ENCODE measurements around the gene EXOC2.

Gene EXOC2

DNA sequence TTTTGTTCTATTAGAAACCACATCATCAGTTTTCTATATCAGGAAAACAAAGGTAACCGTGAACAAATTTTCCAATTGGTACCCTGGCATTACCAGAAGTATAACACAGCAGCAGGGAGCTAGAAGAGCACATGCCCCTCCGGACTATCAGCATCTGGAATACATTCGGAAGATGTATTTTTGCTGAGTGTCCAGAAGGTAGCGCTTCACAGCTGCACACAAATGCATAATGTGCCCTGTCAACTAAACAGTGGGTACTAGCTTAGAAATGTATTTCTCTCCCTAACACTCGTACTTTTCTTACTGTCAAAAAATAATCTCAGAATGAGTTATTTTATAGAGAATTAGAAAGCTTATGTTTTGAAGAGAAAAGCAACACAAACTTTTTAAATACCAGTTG is 113.6 kb downstream of the EXOC2 start:
- DNase-seq = peak in 1 of 2 donors; percentile 14
- WGBS (ENCODE audit: extremely low coverage, insufficient coverage, insufficient read length) = no CpG with 5 or more reads among the region's 5 CpGs
- Histone ChIP-seq H3K27me3 (ENCODE audit: insufficient read depth, low read length) (no peaks in the 10 kb centered on the region), H3K9ac (ENCODE audit: low read length) (no peak overlapping the region), H3K18ac (ENCODE audit: low read length) (no peak overlapping the region), H3K36me3 (ENCODE audit: control insufficient read depth in 1 of 2, insufficient read depth in 2 of 2, low read length in 2 of 2) (peaks cover 0 to 4% of the 10 kb centered on the region in 2 experiments), H3K14ac (ENCODE audit: low read length) (no peak overlapping the region), H3K4me3 (ENCODE audit: low read depth, low read length) (no peak overlapping the region), H3K9me3 (ENCODE audit: insufficient read depth, low read depth, low read length) (peaks cover 1% of the 10 kb centered on the region), H4K8ac (ENCODE audit: low read depth, low read length) (no peak overlapping the region), H3K27ac (ENCODE audit: low read depth, low read length) (no peak overlapping the region), H3K4me1 (ENCODE audit: control insufficient read depth in 1 of 2, insufficient read depth in 2 of 2, low read length in 2 of 2) (peaks cover 0 to 3% of the 10 kb centered on the region in 2 experiments), H3K4me2 (ENCODE audit: low read length) (no peak overlapping the region), H2AFZ (ENCODE audit: insufficient read depth, low read length, poor library complexity) (no peak overlapping the region), H2BK5ac (ENCODE audit: low read depth, low read length, poor library complexity) (no peak overlapping the region), H4K12ac (ENCODE audit: low read depth, low read length) (no peak overlapping the region), H2BK12ac (ENCODE audit: low read length) (no peak overlapping the region), H3K23ac (ENCODE audit: low read length) (no peak overlapping the region), H3K79me2 (ENCODE audit: control insufficient read depth, insufficient read depth, low read length, poor library complexity) (no peaks in the 10 kb centered on the region), H4K91ac (ENCODE audit: low read depth, low read length) (no peak overlapping the region), H2BK120ac (ENCODE audit: insufficient read depth, low read length, poor library complexity) (no peak overlapping the region), H2AK5ac (ENCODE audit: low read length) (no peak overlapping the region), H3K79me1 (ENCODE audit: low read length) (peaks cover 2% of the 10 kb centered on the region), H3K4ac (ENCODE audit: low read depth, low read length) (no peak overlapping the region)

DNA sequence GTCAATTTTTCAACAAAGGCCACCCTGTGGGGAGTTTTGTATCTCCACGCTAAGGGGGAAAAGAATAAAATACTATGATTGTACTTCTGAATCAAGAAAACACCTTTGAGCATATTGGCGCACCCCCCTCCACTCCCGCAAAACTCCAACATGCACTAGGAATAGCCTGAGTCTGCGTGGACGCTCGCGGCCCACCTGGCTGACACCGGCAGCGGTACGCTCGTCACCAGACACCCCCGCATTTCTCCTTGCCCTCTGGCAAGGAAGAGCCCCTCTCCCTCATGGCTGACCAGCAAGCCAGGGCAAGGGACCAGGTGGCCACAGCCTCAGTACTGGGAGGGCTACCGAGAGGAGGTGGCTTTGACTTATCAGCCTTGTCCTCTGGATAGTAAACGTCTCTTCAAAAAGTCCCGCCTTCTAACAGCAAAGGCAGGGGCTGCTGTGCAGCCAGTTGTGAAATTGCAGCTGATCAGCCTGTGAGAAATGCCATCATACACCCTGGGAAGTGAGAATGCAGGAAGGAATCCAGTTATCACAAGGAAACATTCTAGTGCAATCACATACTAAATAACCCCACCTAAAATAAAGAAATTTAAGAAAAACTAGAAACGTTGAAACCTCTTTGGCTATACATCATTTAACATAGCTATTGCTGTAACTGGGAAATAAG is 120.2 kb downstream of the EXOC2 start:
- H2AFZ ChIP-seq (ENCODE audit: insufficient read depth, low read length, poor library complexity) = no peak overlapping the region
- DNase-seq = peak in 1 of 2 donors; percentile 14
- peaks cover 1% of the 10 kb centered on the region for H3K9me3 ChIP-seq (ENCODE audit: insufficient read depth, low read depth, low read length)
- H3K9ac ChIP-seq (ENCODE audit: low read length) = no peak overlapping the region
- no peak overlapping the region for H2BK12ac ChIP-seq (ENCODE audit: low read length)
- H3K79me2 ChIP-seq (ENCODE audit: control insufficient read depth, insufficient read depth, low read length, poor library complexity) = no peaks in the 10 kb centered on the region
- H2BK120ac ChIP-seq (ENCODE audit: insufficient read depth, low read length, poor library complexity) = no peak overlapping the region
- H3K27ac ChIP-seq (ENCODE audit: low read depth, low read length) = no peak overlapping the region
- no peak overlapping the region for H4K8ac ChIP-seq (ENCODE audit: low read depth, low read length)
- H3K4ac ChIP-seq (ENCODE audit: low read depth, low read length) = no peak overlapping the region
- H3K27me3 ChIP-seq (ENCODE audit: insufficient read depth, low read length) = no peaks in the 10 kb centered on the region
- H3K4me2 ChIP-seq (ENCODE audit: low read length) = no peak overlapping the region
- H3K4me3 ChIP-seq (ENCODE audit: low read depth, low read length) = peak overlapping the region; percentile 26
- no peak overlapping the region for H3K18ac ChIP-seq (ENCODE audit: low read length)
- no peak overlapping the region for H4K91ac ChIP-seq (ENCODE audit: low read depth, low read length)
- H3K79me1 ChIP-seq (ENCODE audit: low read length) = no peaks in the 10 kb centered on the region
- no peak overlapping the region for H2AK5ac ChIP-seq (ENCODE audit: low read length)
- no peak overlapping the region for H3K23ac ChIP-seq (ENCODE audit: low read length)
- WGBS (ENCODE audit: extremely low coverage, insufficient coverage, insufficient read length) = no CpG with 5 or more reads among the region's 16 CpGs
- H3K4me1 ChIP-seq (ENCODE audit: control insufficient read depth in 1 of 2, insufficient read depth in 2 of 2, low read length in 2 of 2) = no peaks in the 10 kb centered on the region
- H3K14ac ChIP-seq (ENCODE audit: low read length) = no peak overlapping the region
- peaks cover 10% of the 10 kb centered on the region in 2 experiments for H3K36me3 ChIP-seq (ENCODE audit: control insufficient read depth in 1 of 2, insufficient read depth in 2 of 2, low read length in 2 of 2)
- H2BK5ac ChIP-seq (ENCODE audit: low read depth, low read length, poor library complexity) = no peak overlapping the region
- no peak overlapping the region for H4K12ac ChIP-seq (ENCODE audit: low read depth, low read length)

DNA sequence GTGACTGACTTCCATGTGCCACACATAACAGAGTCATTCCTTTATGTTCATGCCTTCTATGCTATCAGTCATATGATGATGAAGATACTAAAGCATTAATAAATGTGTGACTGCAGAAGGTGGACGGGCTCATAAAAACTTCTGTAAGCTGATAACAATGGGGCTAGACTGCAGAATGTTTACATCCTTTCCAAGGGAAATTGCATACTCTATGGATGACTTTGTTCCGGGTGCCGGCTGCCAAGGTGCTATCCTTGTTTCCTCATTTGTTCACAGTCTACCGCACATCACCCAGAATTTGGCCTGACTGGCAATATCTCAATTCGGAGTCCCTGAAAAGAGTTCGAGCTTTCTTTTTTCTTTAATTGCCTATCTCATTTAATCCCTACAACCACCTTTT is 121.0 kb downstream of the EXOC2 start:
- Histone ChIP-seq H3K14ac (ENCODE audit: low read length) (no peak overlapping the region), H3K9me3 (ENCODE audit: insufficient read depth, low read depth, low read length) (peaks cover 1% of the 10 kb centered on the region), H4K12ac (ENCODE audit: low read depth, low read length) (no peak overlapping the region), H2AK5ac (ENCODE audit: low read length) (no peak overlapping the region), H3K4me2 (ENCODE audit: low read length) (no peak overlapping the region), H3K18ac (ENCODE audit: low read length) (no peak overlapping the region), H3K4me1 (ENCODE audit: control insufficient read depth in 1 of 2, insufficient read depth in 2 of 2, low read length in 2 of 2) (no peaks in the 10 kb centered on the region), H3K36me3 (ENCODE audit: control insufficient read depth in 1 of 2, insufficient read depth in 2 of 2, low read length in 2 of 2) (peaks cover 11 to 12% of the 10 kb centered on the region in 2 experiments), H3K9ac (ENCODE audit: low read length) (no peak overlapping the region), H3K4me3 (ENCODE audit: low read depth, low read length) (no peak overlapping the region), H3K79me2 (ENCODE audit: control insufficient read depth, insufficient read depth, low read length, poor library complexity) (no peaks in the 10 kb centered on the region), H2BK120ac (ENCODE audit: insufficient read depth, low read length, poor library complexity) (no peak overlapping the region), H2BK5ac (ENCODE audit: low read depth, low read length, poor library complexity) (no peak overlapping the region), H3K4ac (ENCODE audit: low read depth, low read length) (no peak overlapping the region), H3K27ac (ENCODE audit: low read depth, low read length) (no peak overlapping the region), H3K79me1 (ENCODE audit: low read length) (no peaks in the 10 kb centered on the region), H4K8ac (ENCODE audit: low read depth, low read length) (no peak overlapping the region), H3K27me3 (ENCODE audit: insufficient read depth, low read length) (no peaks in the 10 kb centered on the region), H3K23ac (ENCODE audit: low read length) (no peak overlapping the region), H4K91ac (ENCODE audit: low read depth, low read length) (no peak overlapping the region), H2AFZ (ENCODE audit: insufficient read depth, low read length, poor library complexity) (no peak overlapping the region), H2BK12ac (ENCODE audit: low read length) (no peak overlapping the region)
- DNase-seq = no peak
- WGBS (ENCODE audit: extremely low coverage, insufficient coverage, insufficient read length) = no CpG with 5 or more reads among the region's 6 CpGs

DNA sequence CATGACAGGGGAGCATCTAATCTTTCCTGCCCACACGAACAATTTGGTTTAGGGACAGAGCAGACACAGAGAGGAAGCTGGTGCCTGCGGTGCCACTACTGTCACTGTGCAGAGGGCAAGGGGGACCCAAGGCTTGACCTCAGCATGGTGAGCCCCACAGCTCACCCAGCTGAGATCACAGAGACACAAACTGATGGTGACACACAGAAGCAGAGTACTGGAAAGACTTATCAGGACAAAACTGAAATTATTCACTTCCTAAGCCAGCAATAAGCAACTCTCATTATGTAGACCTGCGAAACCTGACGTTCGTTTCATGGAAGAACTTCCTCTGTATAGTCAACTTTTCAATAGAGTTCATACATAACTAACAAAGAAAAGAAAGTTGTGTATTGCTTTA is 122.1 kb downstream of the EXOC2 start:
- H2AFZ ChIP-seq (ENCODE audit: insufficient read depth, low read length, poor library complexity) = no peak overlapping the region
- H3K79me1 ChIP-seq (ENCODE audit: low read length) = no peaks in the 10 kb centered on the region
- no peaks in the 10 kb centered on the region for H3K4me1 ChIP-seq (ENCODE audit: control insufficient read depth in 1 of 2, insufficient read depth in 2 of 2, low read length in 2 of 2)
- WGBS (ENCODE audit: extremely low coverage, insufficient coverage, insufficient read length) = no CpG with 5 or more reads among the region's 5 CpGs
- no peak overlapping the region for H3K18ac ChIP-seq (ENCODE audit: low read length)
- H4K12ac ChIP-seq (ENCODE audit: low read depth, low read length) = no peak overlapping the region
- no peak overlapping the region for H3K23ac ChIP-seq (ENCODE audit: low read length)
- H3K79me2 ChIP-seq (ENCODE audit: control insufficient read depth, insufficient read depth, low read length, poor library complexity) = no peaks in the 10 kb centered on the region
- H4K8ac ChIP-seq (ENCODE audit: low read depth, low read length) = no peak overlapping the region
- no peak overlapping the region for H2BK12ac ChIP-seq (ENCODE audit: low read length)
- H3K27me3 ChIP-seq (ENCODE audit: insufficient read depth, low read length) = no peaks in the 10 kb centered on the region
- H4K91ac ChIP-seq (ENCODE audit: low read depth, low read length) = no peak overlapping the region
- H3K4ac ChIP-seq (ENCODE audit: low read depth, low read length) = no peak overlapping the region
- H3K36me3 ChIP-seq (ENCODE audit: control insufficient read depth in 1 of 2, insufficient read depth in 2 of 2, low read length in 2 of 2) = peaks cover 11 to 12% of the 10 kb centered on the region in 2 experiments
- peaks cover 1% of the 10 kb centered on the region for H3K9me3 ChIP-seq (ENCODE audit: insufficient read depth, low read depth, low read length)
- H3K9ac ChIP-seq (ENCODE audit: low read length) = no peak overlapping the region
- H3K27ac ChIP-seq (ENCODE audit: low read depth, low read length) = no peak overlapping the region
- no peak overlapping the region for H3K4me3 ChIP-seq (ENCODE audit: low read depth, low read length)
- H3K4me2 ChIP-seq (ENCODE audit: low read length) = no peak overlapping the region
- H2BK120ac ChIP-seq (ENCODE audit: insufficient read depth, low read length, poor library complexity) = no peak overlapping the region
- H2AK5ac ChIP-seq (ENCODE audit: low read length) = no peak overlapping the region
- no peak overlapping the region for H3K14ac ChIP-seq (ENCODE audit: low read length)
- H2BK5ac ChIP-seq (ENCODE audit: low read depth, low read length, poor library complexity) = no peak overlapping the region
- DNase-seq = no peak
